Activated naive CD4-positive, alpha-beta T cell treated with anti-CD3 and anti-CD28 coated beads for 36 hours (primary cell): Measurements from ENCODE around the gene PLEKHG3. TPM values are rescaled to one million over a fixed set of nuclear protein-coding genes. Genes with fewer than 3 reads are reported as not detected.

Experiments
- CTCF ChIA-PET: fragments of 350-600 bp; sonication (Branson Sonifier 250); formaldehyde crosslinking; loops from one replicate; lab custom pipeline; 2021; ENCODE audit warnings: antibody characterized with exemption; lab: Charles Lee
- DNase-seq: peaks from one replicate; pipeline ENCODE4 v3.0.0-alpha.2; 2020
- H3K27ac Mint-ChIP-seq: one replicate; pipeline ENCODE4 v1.8.0; 2021; ENCODE audit warnings: mild to moderate bottlenecking, mixed read lengths
- H3K27me3 Mint-ChIP-seq: one replicate; pipeline ENCODE4 v1.8.0; 2021; ENCODE audit warnings: low read depth, mixed read lengths
- H3K36me3 Mint-ChIP-seq: one replicate; pipeline ENCODE4 v1.8.0; 2021; ENCODE audit warnings: low read depth, mixed read lengths
- H3K4me1 Mint-ChIP-seq: one replicate; pipeline ENCODE4 v1.8.0; 2021; ENCODE audit warnings: low read depth, mixed read lengths
- H3K4me3 Mint-ChIP-seq: one replicate; pipeline ENCODE4 v1.8.0; 2021; ENCODE audit warnings: mild to moderate bottlenecking, moderate library complexity, mixed read lengths
- H3K9me3 Mint-ChIP-seq: one replicate; pipeline ENCODE4 v1.8.0; 2021; ENCODE audit warnings: mixed read lengths
- intact Hi-C: fragments of 100-400 bp; cut with micrococcal nuclease; formaldehyde crosslinking; loops from one replicate; pipeline ENCODE4 v1.15.1; 2023
- total RNA-seq, 2 experiments: library from RNA; stranded (reverse); gene quantifications; one replicate each; pipeline ENCODE4 v1.2.3, GENCODE V29; 2021

PLEKHG3 gene
- total RNA-seq, 2 experiments from 2014 or later, result 0.48 to 1.1 TPM

- peaks cover 7% of the 10 kb centered on the region for H3K4me1 Mint-ChIP-seq
- H3K9me3 Mint-ChIP-seq, result no peaks in the 10 kb centered on the region
- H3K36me3 Mint-ChIP-seq, result no peaks in the 10 kb centered on the region
- no peaks in the 10 kb centered on the region for H3K27me3 Mint-ChIP-seq
- intact Hi-C loops, result no loop called here
- no peak overlapping the region for H3K27ac Mint-ChIP-seq
- DNase-seq, result no peak
- H3K4me3 Mint-ChIP-seq, result no peak overlapping the region
- CTCF ChIA-PET, result interaction anchor here (0.5 to 5.3 kb wide), 11 partner anchors 9 to 247 kb away, joined by 3 to 67 read pairs (median 5); no protein-coding TSS in a partner anchor
These were observed 61.6 kb downstream of the PLEKHG3 start for GRCh38 chr14:64765740-64766302.

- no peaks in the 10 kb centered on the region for H3K36me3 Mint-ChIP-seq
- no peak overlapping the region for H3K4me3 Mint-ChIP-seq
- intact Hi-C loops, result no loop called here
- CTCF ChIA-PET, result interaction anchor here (0.6 to 2.2 kb wide), 2 partner anchors 125 to 228 kb away, joined by 3 to 4 read pairs; no protein-coding TSS in a partner anchor
- no peak for DNase-seq
- H3K27ac Mint-ChIP-seq, result no peak overlapping the region
- H3K9me3 Mint-ChIP-seq, result no peaks in the 10 kb centered on the region
- H3K27me3 Mint-ChIP-seq, result no peaks in the 10 kb centered on the region
- H3K4me1 Mint-ChIP-seq, result peaks cover 15% of the 10 kb centered on the region
These were observed 62.4 kb downstream of the PLEKHG3 start for GRCh38 chr14:64766430-64767151.

- Mint-ChIP-seq H3K27me3 (no peaks in the 10 kb centered on the region), H3K36me3 (no peaks in the 10 kb centered on the region), H3K9me3 (no peaks in the 10 kb centered on the region), H3K4me3 (no peak overlapping the region), H3K27ac (no peak overlapping the region), H3K4me1 (peaks cover 13% of the 10 kb centered on the region)
- no peak for DNase-seq
- CTCF ChIA-PET, result interaction anchor here (1.7 to 2.2 kb wide), 2 partner anchors 95 to 124 kb away, joined by 4 to 5 read pairs; no protein-coding TSS in a partner anchor
- intact Hi-C loops, result no loop called here
These were observed 63.2 kb downstream of the PLEKHG3 start for GRCh38 chr14:64767215-64767964.

- no peak for DNase-seq
- H3K36me3 Mint-ChIP-seq, result no peaks in the 10 kb centered on the region
- peaks cover 13% of the 10 kb centered on the region for H3K4me1 Mint-ChIP-seq
- CTCF ChIA-PET, result interaction anchor here (1.1 to 2.2 kb wide), 3 partner anchors 89 to 123 kb away, joined by 3 to 5 read pairs (median 4); no protein-coding TSS in a partner anchor
- H3K9me3 Mint-ChIP-seq, result no peaks in the 10 kb centered on the region
- H3K27me3 Mint-ChIP-seq, result no peaks in the 10 kb centered on the region
- intact Hi-C loops, result no loop called here
- H3K4me3 Mint-ChIP-seq, result no peak overlapping the region
- H3K27ac Mint-ChIP-seq, result no peak overlapping the region
These were observed 64.3 kb downstream of the PLEKHG3 start for GRCh38 chr14:64768401-64769095.

GRCh38 chr14:64769096-64770020 lies 65.1 kb downstream of the PLEKHG3 start:
- Mint-ChIP-seq H3K36me3 (no peaks in the 10 kb centered on the region), H3K4me1 (peaks cover 13% of the 10 kb centered on the region), H3K9me3 (no peaks in the 10 kb centered on the region), H3K27me3 (no peaks in the 10 kb centered on the region), H3K27ac (no peak overlapping the region), H3K4me3 (no peak overlapping the region)
- CTCF ChIA-PET, result interaction anchor here (1.0 to 2.2 kb wide), 3 partner anchors 54 to 122 kb away, joined by 3 to 4 read pairs (median 3); no protein-coding TSS in a partner anchor
- intact Hi-C loops, result no loop called here
- DNase-seq, result no peak

DNA sequence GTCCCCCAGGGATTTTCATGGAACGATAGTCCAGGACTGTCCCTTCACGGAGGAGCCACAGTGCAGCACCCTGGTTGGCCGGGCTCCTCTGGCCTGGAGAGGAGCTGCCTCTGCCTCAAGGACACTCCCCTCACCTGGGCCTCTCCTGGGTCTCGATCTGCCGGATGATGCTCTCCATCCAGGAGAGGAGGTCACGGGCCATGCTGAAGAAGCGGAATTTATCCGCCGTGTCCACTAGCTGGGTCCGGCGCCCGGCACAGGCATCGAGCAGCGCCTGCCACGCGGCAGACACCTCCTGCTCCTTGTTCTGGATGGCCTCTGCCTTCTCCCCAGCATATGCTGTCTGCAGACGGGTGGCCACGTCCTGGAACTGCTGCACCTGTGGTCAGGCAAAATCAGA lies 66.5 kb downstream of the PLEKHG3 start:
- CTCF ChIA-PET, result no interaction called here
- H3K4me3 Mint-ChIP-seq, result no peak overlapping the region
- H3K9me3 Mint-ChIP-seq, result no peaks in the 10 kb centered on the region
- no peaks in the 10 kb centered on the region for H3K36me3 Mint-ChIP-seq
- no peak overlapping the region for H3K27ac Mint-ChIP-seq
- peaks cover 9% of the 10 kb centered on the region for H3K4me1 Mint-ChIP-seq
- no peak for DNase-seq
- H3K27me3 Mint-ChIP-seq, result no peaks in the 10 kb centered on the region
- intact Hi-C loops, result no loop called here

GRCh38 chr14:64771161-64771560 lies 66.9 kb downstream of the PLEKHG3 start:
- H3K4me3 Mint-ChIP-seq, result no peak overlapping the region
- CTCF ChIA-PET, result no interaction called here

DNA sequence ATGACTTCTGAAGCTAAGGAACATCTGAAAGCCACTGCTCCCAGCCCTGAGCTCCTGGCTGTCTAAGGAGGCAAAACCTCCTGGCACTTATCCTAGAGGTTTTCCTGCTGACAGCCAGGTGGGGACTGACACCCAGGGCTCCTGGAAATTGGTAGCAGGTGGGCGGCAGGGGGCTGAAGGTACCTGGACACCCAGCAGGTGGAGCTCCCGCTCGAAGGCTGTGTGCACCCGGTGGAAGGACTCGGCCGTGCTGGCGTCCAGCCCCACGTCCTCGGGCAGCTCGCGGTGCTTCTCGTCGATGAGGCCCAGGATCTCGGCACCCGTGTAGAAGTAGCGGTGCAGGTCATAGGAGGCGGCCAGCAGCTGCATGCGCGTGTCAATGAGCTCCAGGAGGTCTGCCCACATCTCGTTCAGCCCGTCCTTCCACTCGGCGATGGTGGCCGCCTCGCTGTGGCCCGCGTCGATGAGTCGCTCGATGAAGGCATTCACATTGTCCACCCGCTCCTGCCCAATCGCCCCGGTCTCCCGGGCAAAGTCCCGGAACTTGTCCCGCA lies 68.2 kb downstream of the PLEKHG3 start:
- Mint-ChIP-seq H3K9me3 (no peaks in the 10 kb centered on the region), H3K4me3 (no peak overlapping the region), H3K4me1 (peaks cover 9% of the 10 kb centered on the region), H3K27ac (no peak overlapping the region), H3K36me3 (no peaks in the 10 kb centered on the region), H3K27me3 (no peaks in the 10 kb centered on the region)
- CTCF ChIA-PET, result interaction anchor here (0.7 to 1.6 kb wide), 5 partner anchors 11 to 659 kb away, joined by 3 to 10 read pairs (median 5); no protein-coding TSS in a partner anchor
- DNase-seq, result no peak
- intact Hi-C loops, result no loop called here

More at GRCh38 chr14:64771161-64771560, 66.9 kb downstream of the PLEKHG3 start:
- intact Hi-C loops, result no loop called here
- Mint-ChIP-seq H3K9me3 (no peaks in the 10 kb centered on the region), H3K4me1 (peaks cover 9% of the 10 kb centered on the region), H3K27me3 (no peaks in the 10 kb centered on the region), H3K36me3 (no peaks in the 10 kb centered on the region), H3K27ac (no peak overlapping the region)
- DNase-seq, result no peak

- H3K36me3 Mint-ChIP-seq, result no peaks in the 10 kb centered on the region
- H3K4me1 Mint-ChIP-seq, result peaks cover 9% of the 10 kb centered on the region
- no peaks in the 10 kb centered on the region for H3K9me3 Mint-ChIP-seq
- H3K27me3 Mint-ChIP-seq, result no peaks in the 10 kb centered on the region
- intact Hi-C loops, result no loop called here
- no peak overlapping the region for H3K27ac Mint-ChIP-seq
- no peak overlapping the region for H3K4me3 Mint-ChIP-seq
- CTCF ChIA-PET, result interaction anchor here (0.7 to 2.8 kb wide), 6 partner anchors 8 to 659 kb away, joined by 3 to 10 read pairs (median 6); no protein-coding TSS in a partner anchor
- DNase-seq, result no peak
These were observed 68.8 kb downstream of the PLEKHG3 start for GRCh38 chr14:64773046-64773445.

DNA sequence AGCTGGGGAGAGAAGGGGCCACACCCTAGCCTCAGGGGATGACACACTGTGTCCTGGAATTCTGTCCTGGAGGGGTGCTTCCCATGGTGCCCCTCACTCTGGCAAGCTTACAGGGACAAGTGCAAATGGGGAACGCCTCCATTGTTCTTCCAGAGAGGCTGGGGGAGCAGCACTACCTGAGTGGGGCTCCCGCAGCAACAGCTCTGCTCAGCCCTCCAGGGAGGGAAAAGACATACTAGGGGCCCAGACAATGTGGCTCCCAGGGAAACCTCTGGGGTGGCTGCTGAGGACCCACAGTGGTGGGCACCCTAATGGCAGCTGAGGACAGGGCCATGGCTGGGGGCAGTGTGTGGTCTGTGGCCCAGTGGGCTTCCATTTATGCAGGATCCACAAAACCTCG lies 69.4 kb downstream of the PLEKHG3 start:
- peaks cover 9% of the 10 kb centered on the region for H3K4me1 Mint-ChIP-seq
- H3K27me3 Mint-ChIP-seq, result no peaks in the 10 kb centered on the region
- H3K27ac Mint-ChIP-seq, result no peak overlapping the region
- no peaks in the 10 kb centered on the region for H3K36me3 Mint-ChIP-seq
- DNase-seq, result no peak
- intact Hi-C loops, result no loop called here
- CTCF ChIA-PET, result interaction anchor here (1.0 to 2.8 kb wide), 2 partner anchors 8 to 11 kb away, joined by 3 to 8 read pairs; no protein-coding TSS in a partner anchor
- H3K9me3 Mint-ChIP-seq, result no peaks in the 10 kb centered on the region
- no peak overlapping the region for H3K4me3 Mint-ChIP-seq

- Mint-ChIP-seq H3K27me3 (no peaks in the 10 kb centered on the region), H3K4me3 (no peak overlapping the region), H3K4me1 (peaks cover 9% of the 10 kb centered on the region), H3K27ac (no peak overlapping the region), H3K36me3 (no peaks in the 10 kb centered on the region), H3K9me3 (no peaks in the 10 kb centered on the region)
- intact Hi-C loops, result no loop called here
- DNase-seq, result no peak
- CTCF ChIA-PET, result interaction anchor here (1.0 to 2.8 kb wide), 2 partner anchors 9 to 12 kb away, joined by 3 to 8 read pairs; no protein-coding TSS in a partner anchor
These were observed 70.0 kb downstream of the PLEKHG3 start for GRCh38 chr14:64774272-64774671.
